ENCODE data around the gene AP4E1. TPM values are rescaled to one million over a fixed set of nuclear protein-coding genes. Genes with fewer than 3 reads are reported as not detected.

AP4E1 gene
- total RNA-seq, 1 donor from 2014 or later, result 11.3 TPM

- TF ChIP-seq, protein P1, sequence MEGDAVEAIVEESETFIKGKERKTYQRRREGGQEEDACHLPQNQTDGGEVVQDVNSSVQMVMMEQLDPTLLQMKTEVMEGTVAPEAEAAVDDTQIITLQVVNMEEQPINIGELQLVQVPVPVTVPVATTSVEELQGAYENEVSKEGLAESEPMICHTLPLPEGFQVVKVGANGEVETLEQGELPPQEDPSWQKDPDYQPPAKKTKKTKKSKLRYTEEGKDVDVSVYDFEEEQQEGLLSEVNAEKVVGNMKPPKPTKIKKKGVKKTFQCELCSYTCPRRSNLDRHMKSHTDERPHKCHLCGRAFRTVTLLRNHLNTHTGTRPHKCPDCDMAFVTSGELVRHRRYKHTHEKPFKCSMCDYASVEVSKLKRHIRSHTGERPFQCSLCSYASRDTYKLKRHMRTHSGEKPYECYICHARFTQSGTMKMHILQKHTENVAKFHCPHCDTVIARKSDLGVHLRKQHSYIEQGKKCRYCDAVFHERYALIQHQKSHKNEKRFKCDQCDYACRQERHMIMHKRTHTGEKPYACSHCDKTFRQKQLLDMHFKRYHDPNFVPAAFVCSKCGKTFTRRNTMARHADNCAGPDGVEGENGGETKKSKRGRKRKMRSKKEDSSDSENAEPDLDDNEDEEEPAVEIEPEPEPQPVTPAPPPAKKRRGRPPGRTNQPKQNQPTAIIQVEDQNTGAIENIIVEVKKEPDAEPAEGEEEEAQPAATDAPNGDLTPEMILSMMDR (IDR thresholded peaks at IDR 0.05; ENCODE audit: insufficient read depth, low read length, poor library complexity, severe bottlenecking), result no peak
- no peaks in the 10 kb centered on the region for H3K27me3 ChIP-seq (ENCODE audit: control insufficient read depth, insufficient read depth, low read length)
- H3K4me3 ChIP-seq (ENCODE audit: low read depth, low read length), result no peak overlapping the region
- H3K36me3 ChIP-seq (ENCODE audit: control insufficient read depth, insufficient read depth, low read length), result no peaks in the 10 kb centered on the region
- DNase-seq (ENCODE audit: low read depth), result no peak
These were observed 108.1 kb downstream of the AP4E1 start for GRCh38 chr15:51016615-51017014.

GRCh38 chr15:51022206-51022605, 113.7 kb downstream of the AP4E1 start:
- H3K27me3 ChIP-seq (ENCODE audit: control insufficient read depth, insufficient read depth, low read length), result no peaks in the 10 kb centered on the region
- no peaks in the 10 kb centered on the region for H3K36me3 ChIP-seq (ENCODE audit: control insufficient read depth, insufficient read depth, low read length)
- TF ChIP-seq, protein P1 (IDR thresholded peaks at IDR 0.05; ENCODE audit: insufficient read depth, low read length, poor library complexity, severe bottlenecking), result no peak
- no peak for DNase-seq (ENCODE audit: low read depth)
- H3K4me3 ChIP-seq (ENCODE audit: low read depth, low read length), result no peak overlapping the region

DNA sequence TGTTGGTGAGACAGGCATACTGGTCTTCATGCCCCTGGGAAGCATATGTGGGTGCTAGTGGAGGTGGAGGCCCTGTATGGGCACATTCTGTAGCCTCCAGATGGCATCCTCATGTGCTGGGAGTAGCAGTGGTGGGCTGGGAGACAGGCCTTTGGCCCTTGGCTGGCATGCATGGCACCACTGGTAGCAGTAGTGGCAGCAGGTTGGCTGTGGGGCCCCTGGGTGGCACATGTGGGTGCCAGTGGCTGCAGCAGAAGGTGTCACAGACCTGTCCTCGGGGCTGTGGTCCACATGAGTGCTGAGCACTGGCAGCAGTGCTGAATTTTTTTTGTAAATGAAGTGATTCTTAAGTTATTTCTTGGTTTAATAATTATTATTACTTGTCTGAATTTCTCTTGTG, 115.0 kb downstream of the AP4E1 start:
- Histone ChIP-seq H3K36me3 (ENCODE audit: control insufficient read depth, insufficient read depth, low read length) (no peaks in the 10 kb centered on the region), H3K27me3 (ENCODE audit: control insufficient read depth, insufficient read depth, low read length) (no peaks in the 10 kb centered on the region), H3K4me3 (ENCODE audit: low read depth, low read length) (no peak overlapping the region)
- no peak for DNase-seq (ENCODE audit: low read depth)
- TF ChIP-seq, protein P1 (IDR thresholded peaks at IDR 0.05; ENCODE audit: insufficient read depth, low read length, poor library complexity, severe bottlenecking), result no peak

GRCh38 chr15:51024735-51025453, 116.4 kb downstream of the AP4E1 start:
- TF ChIP-seq, protein P1 (IDR thresholded peaks at IDR 0.05; ENCODE audit: insufficient read depth, low read length, poor library complexity, severe bottlenecking), result no peak
- DNase-seq (ENCODE audit: low read depth), result no peak
- no peak overlapping the region for H3K4me3 ChIP-seq (ENCODE audit: low read depth, low read length)
- H3K27me3 ChIP-seq (ENCODE audit: control insufficient read depth, insufficient read depth, low read length), result no peaks in the 10 kb centered on the region
- no peaks in the 10 kb centered on the region for H3K36me3 ChIP-seq (ENCODE audit: control insufficient read depth, insufficient read depth, low read length)

DNA sequence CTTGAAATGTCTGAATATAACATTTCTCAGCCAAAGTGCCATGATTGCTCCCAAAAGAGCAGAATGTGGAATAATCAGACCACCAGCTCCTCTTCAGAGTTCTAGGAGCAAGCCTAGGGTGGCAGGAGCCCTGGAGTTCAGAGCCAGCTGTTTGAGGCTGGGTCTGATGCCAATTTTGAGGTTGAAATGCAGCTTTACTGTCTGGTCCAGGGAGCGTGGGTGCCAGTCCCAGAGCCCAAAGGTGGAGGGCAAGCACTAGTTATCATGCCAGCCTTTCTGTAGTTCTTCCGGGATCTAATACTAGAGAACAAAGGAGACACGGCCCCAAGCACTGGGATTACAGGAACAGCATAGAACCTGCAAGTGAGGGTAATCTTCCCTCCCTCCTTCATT, 117.0 kb downstream of the AP4E1 start:
- DNase-seq (ENCODE audit: low read depth), result no peak
- no peaks in the 10 kb centered on the region for H3K27me3 ChIP-seq (ENCODE audit: control insufficient read depth, insufficient read depth, low read length)
- TF ChIP-seq, protein P1 (IDR thresholded peaks at IDR 0.05; ENCODE audit: insufficient read depth, low read length, poor library complexity, severe bottlenecking), result no peak
- H3K4me3 ChIP-seq (ENCODE audit: low read depth, low read length), result no peak overlapping the region
- no peaks in the 10 kb centered on the region for H3K36me3 ChIP-seq (ENCODE audit: control insufficient read depth, insufficient read depth, low read length)

Measured in kidney epithelial cell (primary cell).